Fibroblast of lung (primary cell): ENCODE results near the gene CDK18. TPM values are rescaled to one million over a fixed set of nuclear protein-coding genes. Genes with fewer than 3 reads are reported as not detected.

ENCODE experiments used
- DNase-seq, 2 donors: peaks; one replicate each; pipeline versions ENCODE4 v3.0.0 to v3.0.0-alpha.2; 2010; ENCODE audit warnings: low read depth in 2 of 2
- H2AFZ ChIP-seq: 2 replicates; pipeline ENCODE4 v1.5.1; 2012; ENCODE audit warnings: low read length, control low read depth, inconsistent platforms
- H3K27ac ChIP-seq: 2 replicates; pipeline ENCODE4 v1.5.1; 2011; ENCODE audit warnings: low read length, control low read depth; ENCODE audit not compliant: insufficient read depth
- H3K27me3 ChIP-seq: 2 replicates; pipeline ENCODE4 v1.5.1; 2011; ENCODE audit warnings: mild to moderate bottlenecking, low read length; ENCODE audit not compliant: control insufficient read depth, insufficient read depth
- H3K36me3 ChIP-seq: 2 replicates; pipeline ENCODE4 v1.5.1; 2011; ENCODE audit warnings: low read length; ENCODE audit not compliant: control insufficient read depth, insufficient read depth
- H3K4me1 ChIP-seq: 2 replicates; pipeline ENCODE4 v1.5.1; 2011; ENCODE audit warnings: low read length; ENCODE audit not compliant: control insufficient read depth, insufficient read depth; ENCODE audit errors: extremely low read depth
- H3K4me2 ChIP-seq: 2 replicates; pipeline ENCODE4 v1.5.1; 2011; ENCODE audit warnings: low read length, control low read depth; ENCODE audit not compliant: insufficient read depth; ENCODE audit errors: extremely low read depth
- H3K4me3 ChIP-seq, 4 experiments: fragments of 200-600 bp in 1 of 4; sonication (generic) in 1 of 4; replicated peaks in 1 of 4; 2 replicates each; pipeline ENCODE4 v1.5.1; 2011 to 2016; ENCODE audit warnings: low read length in 4 of 4, low read depth in 3 of 4, mild to moderate bottlenecking in 3 of 4, control low read depth in 2 of 4, inconsistent platforms in 1 of 4, mixed read lengths in 1 of 4; ENCODE audit not compliant: insufficient read depth in 1 of 4; ENCODE audit errors: control extremely low read depth in 1 of 4
- H3K79me2 ChIP-seq: 2 replicates; pipeline ENCODE4 v1.5.1; 2012; ENCODE audit warnings: mild to moderate bottlenecking, low read length, inconsistent platforms; ENCODE audit not compliant: control insufficient read depth, insufficient read depth
- H3K9ac ChIP-seq: 2 replicates; pipeline ENCODE4 v1.5.1; 2011; ENCODE audit warnings: mild to moderate bottlenecking, low read length, control low read depth; ENCODE audit not compliant: insufficient read depth
- H3K9me3 ChIP-seq: 2 replicates; pipeline ENCODE4 v1.5.1; 2012; ENCODE audit warnings: low read depth, low read length; ENCODE audit not compliant: control insufficient read depth, insufficient read depth
- H4K20me1 ChIP-seq: 2 replicates; pipeline ENCODE4 v1.5.1; 2011; ENCODE audit warnings: low read length; ENCODE audit not compliant: control insufficient read depth, insufficient read depth; ENCODE audit errors: extremely low read depth
- CTCF ChIP-seq, 2 donors: IDR thresholded peaks in 1 of 2; conservative IDR thresholded peaks in 1 of 2; 1 replicate in 1 of 2; 2 replicates in 1 of 2; pipeline ENCODE4 v1.5.1; 2011 to 2012; ENCODE audit warnings: low read length in 2 of 2, control low read depth in 1 of 2, inconsistent platforms in 1 of 2, low read depth in 1 of 2, mild to moderate bottlenecking in 1 of 2
- EZH2 ChIP-seq: IDR thresholded peaks from 2 replicates; pipeline ENCODE4 v1.5.1; 2012; ENCODE audit warnings: low read length, control low read depth, mild to moderate bottlenecking; ENCODE audit errors: missing control alignments
- polyA plus RNA-seq, 2 donors: library from polyadenylated mRNA; depleted of rRNA in 1 of 2; stranded (reverse) in 1 of 2; unstranded in 1 of 2; fragments of >200 nt; gene quantifications; 2 replicates each; pipeline ENCODE4 v1.2.1, GENCODE V29; 2011 to 2012; ENCODE audit warnings: missing spikeins in 1 of 2
- total RNA-seq: library from RNA; depleted of rRNA; stranded (reverse); fragments of >200 nt; gene quantifications from 2 replicates; pipeline ENCODE4 v1.2.1, GENCODE V29; 2014

CDK18 gene
- total and polyA plus RNA-seq, 2 donors (not counting 1 experiment from before 2014, with no cell fraction given) = 0.33 to 2.1 TPM

- Histone ChIP-seq H2AFZ (no peak overlapping the region), H3K27ac (no peak overlapping the region), H3K27me3 (peaks cover 2% of the 10 kb centered on the region), H3K9me3 (no peaks in the 10 kb centered on the region), H3K36me3 (no peaks in the 10 kb centered on the region), H3K4me3 (no peak overlapping the region), H3K9ac (no peak overlapping the region), H3K4me2 (no peak overlapping the region), H4K20me1 (no peaks in the 10 kb centered on the region), H3K4me1 (no peaks in the 10 kb centered on the region), H3K79me2 (no peaks in the 10 kb centered on the region)
- DNase-seq = no peak
- TF ChIP-seq EZH2 (no peak), CTCF (conservative IDR thresholded peaks at IDR 0.05 in 1 of 2, IDR thresholded peaks at IDR 0.05 in 1 of 2; ENCODE audit: low read depth in 1 of 2, low read length in 2 of 2) (no peak)
Measured at GRCh38 chr1:205532996-205533735, 28.7 kb downstream of the CDK18 start.

GRCh38 chr1:205533748-205534443 lies 29.4 kb downstream of the CDK18 start:
- no peak overlapping the region for H2AFZ ChIP-seq
- no peaks in the 10 kb centered on the region for H3K4me1 ChIP-seq
- DNase-seq = no peak
- no peaks in the 10 kb centered on the region for H3K9me3 ChIP-seq
- H3K4me2 ChIP-seq = no peak overlapping the region
- no peak overlapping the region for H3K4me3 ChIP-seq
- no peak overlapping the region for H3K9ac ChIP-seq
- no peaks in the 10 kb centered on the region for H3K36me3 ChIP-seq
- no peak overlapping the region for H3K27ac ChIP-seq
- H3K79me2 ChIP-seq = no peaks in the 10 kb centered on the region
- peaks cover 2% of the 10 kb centered on the region for H3K27me3 ChIP-seq
- no peak for TF ChIP-seq CTCF (conservative IDR thresholded peaks at IDR 0.05 in 1 of 2, IDR thresholded peaks at IDR 0.05 in 1 of 2; ENCODE audit: low read depth in 1 of 2, low read length in 2 of 2)
- TF ChIP-seq EZH2 = no peak
- no peaks in the 10 kb centered on the region for H4K20me1 ChIP-seq

GRCh38 chr1:205534444-205534985 lies 30.0 kb downstream of the CDK18 start:
- no peak for DNase-seq
- no peak overlapping the region for H2AFZ ChIP-seq

More at GRCh38 chr1:205534444-205534985, 30.0 kb downstream of the CDK18 start:
- H3K9ac ChIP-seq = no peak overlapping the region
- no peaks in the 10 kb centered on the region for H3K79me2 ChIP-seq
- H3K4me3 ChIP-seq = no peak overlapping the region
- TF ChIP-seq EZH2 (no peak), CTCF (conservative IDR thresholded peaks at IDR 0.05 in 1 of 2, IDR thresholded peaks at IDR 0.05 in 1 of 2; ENCODE audit: low read depth in 1 of 2, low read length in 2 of 2) (no peak)
- H3K4me1 ChIP-seq = no peaks in the 10 kb centered on the region
- no peaks in the 10 kb centered on the region for H3K36me3 ChIP-seq
- no peak overlapping the region for H3K4me2 ChIP-seq
- peaks cover 2% of the 10 kb centered on the region for H3K27me3 ChIP-seq
- no peak overlapping the region for H3K27ac ChIP-seq
- no peaks in the 10 kb centered on the region for H3K9me3 ChIP-seq
- no peaks in the 10 kb centered on the region for H4K20me1 ChIP-seq
